Loucy (cell line): ENCODE measurements around the gene MYL5.

Source experiments
- EZH2phosphoT487 ChIP-seq: fragments of 200-600 bp; IDR thresholded peaks from 2 replicates; pipeline ENCODE4 v1.6.1; 2018; ENCODE audit warnings: antibody characterized with exemption, mild to moderate bottlenecking, moderate library complexity, borderline replicate concordance
- TF ChIP-seq, protein P1 (sequence below): fragments of 200-600 bp; sonication (generic); conservative IDR thresholded peaks from 2 replicates; pipeline ENCODE4 v1.5.1; 2014; ENCODE audit warnings: mild to moderate bottlenecking, antibody characterized with exemption, low read length

DNA sequence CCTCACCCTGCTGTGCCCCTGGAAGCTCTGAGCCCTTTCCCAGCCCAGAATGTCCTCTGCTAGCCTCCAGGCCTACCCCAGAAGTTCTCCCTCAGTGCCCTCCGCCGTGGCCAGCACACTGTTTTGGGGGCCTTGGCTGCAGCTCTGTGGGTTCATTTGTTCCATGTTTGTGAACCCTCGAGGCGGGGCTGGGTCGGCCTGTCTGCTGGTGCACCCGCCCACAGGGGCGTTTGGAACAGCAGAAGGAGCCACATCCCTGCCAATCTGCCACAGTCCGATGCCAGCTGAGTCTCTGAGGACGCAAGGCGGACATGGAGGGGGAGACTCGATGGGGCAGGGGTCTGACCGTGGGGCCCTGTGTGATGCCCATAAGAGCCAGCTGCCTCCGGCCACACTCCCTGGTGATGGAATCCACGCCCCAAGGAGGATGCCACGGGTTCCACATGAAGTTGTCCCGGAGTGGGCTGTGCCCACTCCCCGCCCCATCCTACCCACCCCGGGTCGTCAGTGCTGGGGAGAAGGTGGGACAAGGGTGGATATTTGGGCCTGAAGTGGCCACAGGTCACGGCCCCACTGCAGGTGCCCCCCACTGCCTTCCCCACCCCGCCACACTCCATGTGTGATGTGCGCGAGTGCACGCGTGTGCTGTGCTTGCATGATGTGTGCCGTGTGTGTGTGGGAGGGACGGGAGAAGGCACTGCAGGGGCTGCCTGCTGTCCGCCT, 7.4 kb upstream of the MYL5 start:
- TF ChIP-seq, protein P1, sequence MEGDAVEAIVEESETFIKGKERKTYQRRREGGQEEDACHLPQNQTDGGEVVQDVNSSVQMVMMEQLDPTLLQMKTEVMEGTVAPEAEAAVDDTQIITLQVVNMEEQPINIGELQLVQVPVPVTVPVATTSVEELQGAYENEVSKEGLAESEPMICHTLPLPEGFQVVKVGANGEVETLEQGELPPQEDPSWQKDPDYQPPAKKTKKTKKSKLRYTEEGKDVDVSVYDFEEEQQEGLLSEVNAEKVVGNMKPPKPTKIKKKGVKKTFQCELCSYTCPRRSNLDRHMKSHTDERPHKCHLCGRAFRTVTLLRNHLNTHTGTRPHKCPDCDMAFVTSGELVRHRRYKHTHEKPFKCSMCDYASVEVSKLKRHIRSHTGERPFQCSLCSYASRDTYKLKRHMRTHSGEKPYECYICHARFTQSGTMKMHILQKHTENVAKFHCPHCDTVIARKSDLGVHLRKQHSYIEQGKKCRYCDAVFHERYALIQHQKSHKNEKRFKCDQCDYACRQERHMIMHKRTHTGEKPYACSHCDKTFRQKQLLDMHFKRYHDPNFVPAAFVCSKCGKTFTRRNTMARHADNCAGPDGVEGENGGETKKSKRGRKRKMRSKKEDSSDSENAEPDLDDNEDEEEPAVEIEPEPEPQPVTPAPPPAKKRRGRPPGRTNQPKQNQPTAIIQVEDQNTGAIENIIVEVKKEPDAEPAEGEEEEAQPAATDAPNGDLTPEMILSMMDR, result no peak
- no peak for TF ChIP-seq EZH2phosphoT487
